Testis (tissue), 2 donors: ENCODE measurements around the gene FAM120C.

Source experiments
- CTCF ChIP-seq, 3 experiments: fragments of 450-650 bp in 2 of 3; fragments of 200-600 bp in 1 of 3; sonication (generic) in 1 of 3; IDR thresholded peaks; one replicate each; pipeline ENCODE4 v1.5.1; 2016 to 2019; ENCODE audit warnings: antibody characterized with exemption in 3 of 3, mild to moderate bottlenecking in 2 of 3, moderate library complexity in 1 of 3
- POLR2A ChIP-seq: fragments of 450-650 bp; IDR thresholded peaks from one replicate; pipeline ENCODE4 v1.6.1; 2017; ENCODE audit warnings: antibody characterized with exemption, mild to moderate bottlenecking, moderate library complexity

- TF ChIP-seq CTCF (IDR thresholded peaks at IDR 0.05) (no peak), POLR2A (no peak)
Measured at GRCh38 chrX:54043056-54043455, 140.0 kb downstream of the FAM120C start.
